ENCODE data around the gene SLA2.

- TF ChIP-seq CTCF (IDR thresholded peaks at IDR 0.05), result no peak
- TF ChIP-seq POLR2A (IDR thresholded peaks at IDR 0.05), result no peak
Measured at GRCh38 chr20:36653456-36653855, 7.5 kb upstream of the SLA2 start.
